SK-N-DZ (cell line): ENCODE measurements around the gene SERTAD1. TPM values are rescaled to one million over a fixed set of nuclear protein-coding genes. Genes with fewer than 3 reads are reported as not detected.
"Not testable (repeated sequence)": the region's sequence is repeated elsewhere in the genome, so short reads cannot be mapped to it uniquely, and the experiment has no call there.

Experiments
- DNase-seq: peaks from one replicate; pipeline ENCODE4 v3.0.0-alpha.2; 2015; ENCODE audit warnings: low spot score
- polyA plus RNA-seq, 2 experiments: library from polyadenylated mRNA; depleted of rRNA; stranded (reverse); fragments of >200 nt; gene quantifications; 2 replicates each; pipeline ENCODE4 v1.2.3, GENCODE V29; 2014

The SERTAD1 gene
- polyA plus RNA-seq (2014; cell fraction: cytosol; rRNA removed) = 1.9 and 2.7 TPM in 2 replicates
- 1.9 TPM in 2 replicates for polyA plus RNA-seq (2014; cell fraction: nucleus; rRNA removed)

DNA sequence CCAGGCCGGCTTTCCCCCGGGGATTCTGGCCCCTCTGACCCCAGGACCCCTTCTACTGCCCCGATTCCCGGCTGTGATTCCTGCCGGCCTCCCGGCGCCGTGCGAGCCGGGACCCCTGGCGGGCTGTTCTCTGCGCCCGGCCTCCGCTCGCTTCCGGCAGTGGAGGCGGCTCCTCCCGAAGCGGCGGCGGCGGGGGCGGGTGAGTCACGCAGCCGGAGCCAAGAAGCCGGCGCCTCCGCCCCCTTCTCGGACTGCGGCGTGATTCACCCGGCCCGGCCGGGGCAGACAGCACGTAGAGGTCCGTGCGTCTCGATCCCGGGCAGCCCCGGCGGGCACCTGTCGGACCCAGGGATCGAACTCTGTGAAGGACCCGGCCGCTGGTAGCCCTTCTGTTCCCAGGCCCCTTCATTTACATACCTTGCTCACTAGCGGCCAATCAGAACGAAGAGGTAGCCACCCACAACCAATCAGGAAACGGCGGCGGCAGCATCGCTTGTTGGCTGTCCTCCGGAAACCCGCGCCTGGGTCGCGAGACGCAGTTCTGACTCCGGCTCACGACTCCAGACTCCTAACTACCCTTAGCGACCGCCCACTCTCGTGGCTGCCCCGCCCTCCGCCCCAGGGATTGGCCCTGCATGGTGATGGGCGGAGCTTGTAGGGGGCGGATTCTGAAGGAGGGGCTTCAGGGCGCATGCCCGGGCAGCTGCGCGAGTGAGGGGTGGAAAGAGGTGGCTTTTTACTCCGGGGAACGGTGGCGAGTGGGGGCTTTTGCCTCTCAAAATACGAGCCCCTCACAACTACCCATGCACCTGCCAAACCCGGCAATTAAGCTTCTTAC, at the start of gene SERTAD1:
Gene SERTAD1 (minus strand): TSS at position 543 of the 838 bp plus-strand sequence. CDS start 2,446 bp downstream, outside the sequence.
- DNase-seq = peak; percentile 99

GRCh38 chr19:40474737-40475136, 48.9 kb upstream of the SERTAD1 start:
- DNase-seq = no peak

DNA sequence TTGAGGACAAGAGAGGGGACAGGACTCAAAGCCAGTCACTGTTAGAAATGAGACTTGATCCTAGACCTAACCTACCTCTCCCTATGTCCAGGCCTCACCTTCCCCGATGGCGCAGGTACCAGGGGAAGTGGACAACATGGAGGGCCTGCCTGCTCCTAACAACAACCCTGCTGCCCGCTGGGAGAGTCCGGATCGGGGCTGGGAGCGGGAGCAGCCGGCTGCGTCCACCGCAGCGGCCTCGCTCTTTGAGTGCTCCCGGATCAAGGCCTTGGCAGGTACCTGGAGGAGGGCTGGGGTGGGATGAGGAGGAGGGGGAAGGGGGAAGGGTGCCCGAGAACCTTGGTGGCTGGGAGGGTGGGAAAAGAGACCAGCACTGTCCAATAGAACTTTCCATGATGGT, 46.7 kb upstream of the SERTAD1 start:
- no peak for DNase-seq

GRCh38 chr19:40471111-40471510, 45.3 kb upstream of the SERTAD1 start:
- no peak for DNase-seq

- no peak for DNase-seq
Measured at GRCh38 chr19:40469011-40469410, 43.2 kb upstream of the SERTAD1 start.

DNA sequence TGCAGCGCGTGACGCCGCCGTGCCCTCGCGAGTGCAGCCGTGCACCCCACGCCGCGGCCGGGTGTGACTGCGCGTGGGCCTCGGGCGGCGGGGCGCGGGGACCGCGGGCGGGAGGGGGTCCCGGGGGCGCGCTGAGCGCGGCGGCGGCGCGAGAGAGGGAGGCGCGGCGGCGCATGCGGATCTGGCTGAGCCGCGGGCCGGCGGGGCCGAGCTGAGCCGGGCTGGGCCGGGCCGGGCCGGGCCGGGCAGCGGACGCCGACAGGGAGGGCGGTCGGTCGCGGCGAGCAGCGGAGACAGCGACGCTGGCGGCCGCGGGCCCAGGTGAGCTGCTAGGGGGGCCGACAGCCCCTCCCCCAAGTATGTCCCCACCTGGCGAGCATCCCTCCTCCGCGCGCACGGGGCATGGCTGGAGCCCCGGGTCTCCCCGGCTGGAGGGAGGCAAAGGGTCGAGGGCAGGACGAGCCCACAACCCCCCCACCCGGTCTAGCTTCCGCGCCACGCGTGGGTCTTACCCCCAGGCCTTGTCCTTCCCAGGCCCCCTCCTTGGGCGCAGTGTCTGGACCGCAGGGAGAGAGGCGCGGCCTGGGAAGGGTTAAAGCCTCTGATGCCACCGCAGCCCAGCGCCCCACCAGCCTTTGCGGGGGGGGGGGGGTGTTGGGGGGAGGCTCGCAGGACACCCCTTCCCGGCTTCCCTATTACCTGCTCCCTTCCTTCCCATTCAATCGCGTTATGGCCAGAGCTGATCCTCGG, 41.4 kb upstream of the SERTAD1 start, which contains the start of gene SPTBN4:
Gene SPTBN4 (plus strand): TSS at position 17 of the 750 bp plus-strand sequence. CDS start 5,621 bp downstream, outside the sequence.
- DNase-seq = no peak

DNA sequence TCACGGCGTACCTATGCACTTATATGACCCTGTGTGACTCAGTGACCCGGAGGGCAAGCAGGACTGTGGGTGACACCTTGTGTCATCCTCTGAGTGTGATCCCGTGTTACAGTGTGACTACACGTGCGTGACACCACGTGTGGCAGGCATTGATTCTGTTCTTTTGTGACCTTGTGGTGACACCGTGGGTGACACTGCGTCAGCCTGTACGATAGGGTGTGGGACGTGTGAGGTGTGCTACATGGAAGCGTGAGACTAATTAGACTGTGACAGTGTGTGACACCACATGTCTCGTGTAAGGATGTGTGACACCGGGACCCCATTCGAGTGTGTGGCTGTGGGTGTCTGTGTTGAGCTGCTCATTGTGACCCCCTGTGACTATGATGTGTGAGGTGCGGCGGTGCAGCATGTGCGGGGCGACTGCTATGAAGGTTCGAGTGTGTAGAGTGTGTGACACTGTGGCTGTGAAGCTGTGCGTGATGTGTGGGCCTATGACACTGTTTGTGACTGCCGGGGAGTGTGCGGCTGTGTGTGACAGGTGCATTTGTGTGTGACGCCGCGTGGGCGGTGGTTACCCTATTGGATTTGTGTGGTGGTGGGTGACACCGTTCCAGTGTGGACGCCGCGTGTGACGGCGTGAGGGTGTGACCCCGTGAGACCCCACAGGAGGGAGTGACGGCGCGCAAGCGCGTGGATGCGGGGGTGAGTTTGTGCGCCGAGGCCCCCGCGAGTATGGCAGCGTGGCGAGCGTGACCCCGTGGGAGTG, 40.6 kb upstream of the SERTAD1 start:
- no peak for DNase-seq

- DNase-seq = peak; percentile 97
Measured at GRCh38 chr19:40465557-40466218, 39.9 kb upstream of the SERTAD1 start, which contains the start of gene BLVRB. TSS of gene BLVRB (minus strand) at chr19:40465745. CDS start at chr19:40465688, 57 bp downstream.

DNA sequence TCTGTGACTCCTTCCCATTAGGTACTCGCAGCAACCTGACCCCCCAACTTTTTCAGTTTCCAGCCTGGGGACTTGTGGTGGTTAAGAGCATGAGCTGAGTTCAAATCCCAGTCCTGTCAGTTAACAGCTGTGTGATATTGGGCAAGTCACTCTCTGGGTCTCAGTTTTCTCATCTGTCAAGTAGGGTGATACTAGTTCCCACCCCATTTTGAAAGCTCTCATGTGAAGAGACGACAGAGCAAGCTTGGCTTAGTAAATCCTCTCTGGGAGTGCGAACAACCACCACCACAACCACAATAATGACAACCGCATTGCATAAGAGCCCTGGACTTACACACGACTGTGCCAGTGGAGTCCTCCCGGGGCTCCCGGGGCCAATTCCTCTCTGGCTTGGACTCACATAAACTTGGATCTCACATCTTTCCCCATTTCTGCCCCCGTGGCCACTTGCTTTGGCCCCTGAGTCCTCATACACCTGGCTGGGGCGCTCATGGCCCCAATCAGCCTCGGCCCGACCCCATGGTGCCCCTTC, 39.3 kb upstream of the SERTAD1 start:
- no peak for DNase-seq

DNA sequence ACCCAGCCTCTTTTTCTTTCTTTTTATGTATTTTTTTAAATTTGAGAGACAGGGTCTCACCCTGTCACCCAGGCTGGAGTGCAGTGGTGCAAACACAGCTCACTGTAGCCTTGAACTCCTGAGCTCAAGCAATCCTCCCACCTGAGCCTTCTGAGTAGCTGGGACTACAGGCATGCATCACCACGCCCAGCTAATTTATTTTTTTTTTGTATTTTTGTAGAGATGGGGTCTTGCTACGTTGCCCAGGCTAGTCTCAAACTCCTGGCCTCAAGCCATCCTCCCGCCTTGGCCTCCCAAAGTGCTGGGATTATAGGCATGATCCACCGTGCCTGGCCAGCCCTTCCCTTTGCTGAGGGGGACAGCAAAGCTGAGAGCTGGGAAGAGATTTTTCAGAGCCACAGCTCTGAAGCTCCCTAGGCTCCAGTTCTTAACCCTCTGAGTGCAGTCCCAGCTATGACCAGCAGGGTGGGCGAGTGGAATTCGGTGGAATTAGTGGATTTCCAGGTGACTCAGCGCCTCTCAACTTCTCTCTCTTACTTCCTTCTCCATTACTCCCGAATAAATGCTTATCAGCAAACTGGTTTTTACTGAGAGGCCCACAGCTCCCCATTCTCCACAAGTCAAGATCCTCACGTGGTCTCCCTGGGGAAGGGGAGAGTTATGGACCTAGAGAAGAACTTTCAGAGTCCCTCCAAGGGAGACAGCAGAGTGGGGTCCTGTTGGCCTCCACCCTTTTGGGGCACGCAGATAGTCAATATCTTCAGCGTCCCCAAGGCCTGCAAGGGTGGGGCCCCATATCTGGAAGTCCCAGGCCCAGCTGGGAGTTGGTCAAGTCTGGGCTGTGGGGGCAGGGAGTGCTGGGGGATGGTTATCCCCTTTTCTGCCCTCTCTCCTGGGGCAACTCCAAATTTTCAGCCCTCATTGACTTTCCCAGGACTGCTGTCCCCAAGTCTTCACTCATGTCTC, 38.5 kb upstream of the SERTAD1 start:
- DNase-seq = peak; percentile 74

- DNase-seq = not testable (repeated sequence)
Measured at GRCh38 chr19:40463587-40464037, 37.8 kb upstream of the SERTAD1 start.

GRCh38 chr19:40461669-40462221, 36.0 kb upstream of the SERTAD1 start:
- DNase-seq = no peak

DNA sequence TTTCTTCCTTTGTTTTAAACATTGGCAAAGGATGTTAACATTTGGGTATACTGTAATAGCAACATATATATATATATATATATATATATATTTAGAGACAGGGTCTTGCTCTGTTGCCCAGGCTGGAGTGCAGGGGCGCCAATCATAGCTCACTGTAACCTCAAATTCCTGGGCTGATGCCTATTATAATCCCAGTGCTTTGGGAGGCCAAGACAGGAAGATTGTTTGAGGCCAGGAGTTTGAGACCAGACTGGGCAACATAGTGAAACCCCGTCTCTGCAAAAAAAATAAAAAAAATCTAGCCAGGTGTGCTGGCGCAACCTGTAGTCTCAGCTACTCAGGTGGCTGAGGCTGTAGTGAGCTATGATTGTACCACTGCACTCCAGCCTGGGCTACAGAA, 34.4 kb upstream of the SERTAD1 start:
- no peak for DNase-seq

DNA sequence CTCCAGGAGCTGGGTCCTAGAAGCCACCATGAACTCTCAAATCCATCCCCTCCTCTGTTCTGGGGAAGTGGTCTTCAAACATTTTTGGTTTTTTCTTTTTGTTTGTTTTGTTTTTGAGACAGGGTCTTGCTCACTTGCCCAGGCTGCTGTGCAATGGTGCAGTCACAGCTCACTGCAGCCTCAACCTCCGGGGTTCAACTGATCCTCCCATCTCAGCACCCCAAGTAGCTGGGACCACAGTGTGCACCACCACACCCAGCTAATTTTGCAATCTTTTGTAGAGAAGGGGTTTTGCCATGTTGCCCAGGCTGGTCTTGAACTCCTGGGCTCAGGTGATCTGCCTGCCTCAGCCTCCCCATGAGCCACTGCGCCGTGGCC, 32.8 kb upstream of the SERTAD1 start:
- DNase-seq = no peak

DNA sequence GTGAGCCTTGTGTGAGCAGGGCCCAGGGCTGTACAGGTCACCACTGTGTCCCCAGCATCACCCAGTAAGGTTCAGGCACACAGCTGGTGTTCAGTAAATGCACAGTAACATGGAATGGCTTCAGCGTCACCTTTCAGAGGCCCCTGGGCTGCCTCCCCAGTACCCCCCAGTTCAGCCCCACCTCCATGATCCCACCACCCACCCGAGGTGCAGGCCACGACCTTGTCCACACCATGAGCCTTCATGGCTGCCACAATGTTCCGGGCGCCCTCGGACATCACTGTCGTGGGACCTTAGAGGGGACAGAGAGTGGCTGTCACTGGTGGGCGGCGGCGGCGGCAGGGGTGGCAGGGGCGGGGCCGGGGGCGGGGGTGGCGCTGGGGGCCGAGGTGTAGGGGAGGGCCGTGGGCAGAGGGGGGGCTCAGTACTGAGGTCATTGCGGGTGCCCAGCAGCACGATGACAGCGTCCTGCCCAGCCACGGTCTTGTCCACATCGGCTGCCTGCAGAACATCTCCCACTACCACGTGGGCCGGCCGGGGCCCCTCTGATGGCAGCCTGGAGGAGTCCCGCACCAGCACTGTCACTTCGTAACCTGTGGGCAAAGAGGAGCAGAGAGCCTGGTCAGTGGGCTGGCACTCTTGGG, 32.3 kb upstream of the SERTAD1 start:
- no peak for DNase-seq

- DNase-seq = no peak
Measured at GRCh38 chr19:40457048-40457447, 31.3 kb upstream of the SERTAD1 start.

DNA sequence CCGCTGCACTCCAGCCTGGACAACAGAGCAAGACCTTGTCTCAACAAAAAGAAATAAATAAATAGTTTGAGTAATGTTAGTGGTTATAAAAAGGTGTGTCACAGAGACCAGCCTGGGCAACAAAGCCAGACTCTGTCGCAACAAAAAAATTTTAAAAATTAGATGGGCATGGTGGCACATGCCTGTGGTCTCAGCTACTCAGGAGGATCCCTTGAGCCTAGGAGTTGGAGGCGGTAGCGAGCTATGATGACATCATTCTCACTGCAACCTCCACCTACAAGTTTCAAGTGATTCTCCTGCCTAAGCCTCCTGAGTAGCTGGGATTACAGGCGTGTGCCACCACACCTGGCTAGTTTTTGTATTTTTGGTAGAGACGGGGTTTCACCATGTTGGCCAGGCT, 28.2 kb upstream of the SERTAD1 start:
- DNase-seq = not testable (repeated sequence)

GRCh38 chr19:40453151-40453735, 27.5 kb upstream of the SERTAD1 start:
- no peak for DNase-seq
